Neuron (in vitro differentiated cells): ENCODE measurements around the gene FCHO1.
"Not testable (repeated sequence)": the region's sequence is repeated elsewhere in the genome, so short reads cannot be mapped to it uniquely, and the experiment has no call there.

Experiments
- H2AFZ ChIP-seq: one replicate; pipeline ENCODE4 v1.6.1; 2013; ENCODE audit warnings: low read depth, mild to moderate bottlenecking, inconsistent platforms, low read length, moderate library complexity
- H3K27me3 ChIP-seq: one replicate; pipeline ENCODE4 v1.6.1; 2013; ENCODE audit warnings: low read length; ENCODE audit not compliant: insufficient read depth
- H3K36me3 ChIP-seq: one replicate; pipeline ENCODE4 v1.6.1; 2013; ENCODE audit warnings: low read length; ENCODE audit not compliant: insufficient read depth
- H3K4me1 ChIP-seq: one replicate; pipeline ENCODE4 v1.6.1; 2013; ENCODE audit warnings: low read length; ENCODE audit not compliant: insufficient read depth
- H3K4me3 ChIP-seq: 2 replicates; pipeline ENCODE4 v1.5.1; 2013; ENCODE audit warnings: mild to moderate bottlenecking, low read length, moderate library complexity
- H3K9me3 ChIP-seq: one replicate; pipeline ENCODE4 v1.6.1; 2013; ENCODE audit warnings: low read length

Gene FCHO1

DNA sequence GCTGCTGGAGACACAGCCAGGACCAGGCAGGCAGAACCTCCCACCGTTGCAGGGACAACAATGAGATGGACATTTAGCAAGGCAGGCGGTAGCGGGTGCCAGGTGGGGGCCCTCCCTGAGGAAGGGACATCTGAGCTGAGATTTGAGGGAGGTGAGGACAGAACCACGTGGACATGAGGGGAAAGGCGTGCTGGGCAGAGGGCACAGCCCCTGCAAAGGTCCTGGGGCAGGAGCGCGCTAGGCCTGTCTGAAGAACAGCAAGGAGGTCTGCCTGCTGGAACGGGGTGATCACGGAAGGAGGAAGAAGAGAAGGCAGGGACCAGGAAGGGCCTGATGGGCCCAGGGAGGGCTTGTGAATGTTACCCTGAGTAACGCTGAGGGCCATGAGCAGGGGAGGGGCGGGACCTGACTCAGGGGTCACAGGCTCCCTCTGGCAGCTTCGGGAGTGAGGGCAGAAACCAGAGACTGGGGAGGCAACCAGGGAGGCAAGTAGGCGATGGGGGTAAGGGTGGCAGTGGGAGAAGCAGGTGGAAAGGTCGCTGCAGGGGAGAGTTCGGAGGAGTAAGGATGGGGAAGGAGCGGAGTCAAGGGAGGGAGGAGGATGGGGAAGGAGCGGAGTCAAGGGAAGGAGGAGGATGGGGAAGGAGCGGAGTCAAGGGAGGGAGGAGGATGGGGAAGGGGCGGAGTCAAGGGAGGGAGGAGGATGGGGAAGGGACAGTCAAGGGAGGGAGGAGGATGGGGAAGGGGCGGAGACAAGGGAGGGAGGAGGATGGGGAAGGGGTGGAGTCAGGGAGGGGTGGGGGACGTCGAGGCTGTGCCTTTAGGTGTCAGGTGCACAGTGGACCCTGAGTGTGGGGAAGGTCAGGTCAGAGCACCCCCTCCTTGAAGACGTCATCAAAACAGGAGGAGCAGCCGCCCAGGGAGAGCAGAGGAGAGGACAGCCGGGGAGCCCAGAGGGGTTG, 28.0 kb downstream of the FCHO1 start:
- H3K27me3 ChIP-seq = no peaks in the 10 kb centered on the region
- H2AFZ ChIP-seq = no peak overlapping the region
- no peaks in the 10 kb centered on the region for H3K4me1 ChIP-seq
- H3K9me3 ChIP-seq = no peaks in the 10 kb centered on the region
- H3K36me3 ChIP-seq = no peaks in the 10 kb centered on the region
- H3K4me3 ChIP-seq = no peak overlapping the region

DNA sequence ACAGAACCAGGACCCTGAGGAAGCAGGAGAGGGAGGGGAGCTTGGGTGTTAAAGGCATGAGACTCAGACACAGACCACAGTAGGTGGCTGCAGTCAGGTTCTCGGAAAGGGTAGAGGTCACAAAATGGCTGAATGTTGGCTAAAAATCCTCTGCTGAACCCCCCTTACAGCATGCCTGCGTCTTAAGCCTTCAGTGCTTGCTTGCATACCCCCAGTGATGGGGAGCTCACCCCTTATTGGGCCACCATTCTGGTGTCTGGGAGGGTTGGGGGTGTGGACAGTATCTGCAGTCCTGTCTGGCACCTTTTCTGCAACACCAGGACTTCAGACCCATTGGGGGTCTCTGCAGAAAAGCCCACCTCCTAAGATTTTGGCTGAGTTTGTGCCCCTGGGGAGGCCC, 29.5 kb downstream of the FCHO1 start:
- Histone ChIP-seq H3K9me3 (no peaks in the 10 kb centered on the region), H2AFZ (no peak overlapping the region), H3K36me3 (no peaks in the 10 kb centered on the region), H3K27me3 (no peaks in the 10 kb centered on the region), H3K4me3 (no peak overlapping the region), H3K4me1 (no peaks in the 10 kb centered on the region)

GRCh38 chr19:17783721-17784120, 32.4 kb downstream of the FCHO1 start:
- H3K4me3 ChIP-seq, H3K36me3 ChIP-seq, H3K27me3 ChIP-seq, H3K4me1 ChIP-seq, H3K9me3 ChIP-seq, H2AFZ ChIP-seq: not testable (repeated sequence)

- Histone ChIP-seq H3K4me1 (no peaks in the 10 kb centered on the region), H3K9me3 (no peaks in the 10 kb centered on the region), H3K27me3 (no peaks in the 10 kb centered on the region), H3K36me3 (no peaks in the 10 kb centered on the region), H3K4me3 (no peak overlapping the region), H2AFZ (no peak overlapping the region)
These were observed 33.1 kb downstream of the FCHO1 start for GRCh38 chr19:17784201-17785008.

DNA sequence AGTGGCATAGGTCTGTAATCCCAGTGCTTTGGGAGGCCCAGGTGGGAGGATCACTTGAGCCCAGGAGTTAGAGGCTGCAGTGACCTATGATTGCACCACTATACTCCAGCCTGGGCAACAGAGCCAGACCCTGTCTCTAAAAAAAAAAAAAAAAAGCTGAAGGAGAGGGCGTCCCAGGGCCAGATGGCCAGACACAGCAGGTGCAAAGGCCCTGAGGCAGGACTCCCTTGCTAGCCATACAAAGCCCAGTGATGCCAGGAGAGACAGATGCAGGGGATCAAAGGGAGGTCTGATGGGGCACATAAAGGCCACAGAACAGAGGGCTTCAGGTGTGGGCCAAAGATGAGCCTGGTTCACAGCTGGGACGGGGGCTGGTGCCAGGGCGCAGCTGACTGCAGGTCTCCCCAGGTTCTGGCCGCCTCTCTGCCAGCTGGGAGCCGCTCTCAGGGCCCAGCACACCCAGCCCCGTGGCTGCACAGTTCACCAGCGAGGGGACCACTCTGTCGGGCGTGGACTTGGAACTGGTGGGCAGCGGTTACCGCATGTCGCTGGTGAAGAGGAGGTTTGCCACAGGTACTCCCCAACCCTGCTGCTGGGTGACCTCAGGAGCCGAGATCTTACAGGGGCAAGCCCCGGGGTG, 36.1 kb downstream of the FCHO1 start:
- Histone ChIP-seq H3K36me3 (no peaks in the 10 kb centered on the region), H3K4me1 (peaks cover 7% of the 10 kb centered on the region), H3K4me3 (no peak overlapping the region), H2AFZ (no peak overlapping the region), H3K9me3 (no peaks in the 10 kb centered on the region), H3K27me3 (no peaks in the 10 kb centered on the region)

GRCh38 chr19:17788632-17789031, 37.4 kb downstream of the FCHO1 start:
- H3K9me3 ChIP-seq = no peaks in the 10 kb centered on the region
- H3K27me3 ChIP-seq = peaks cover 4% of the 10 kb centered on the region
- peaks cover 7% of the 10 kb centered on the region for H3K4me1 ChIP-seq
- H2AFZ ChIP-seq = no peak overlapping the region
- no peak overlapping the region for H3K4me3 ChIP-seq
- no peaks in the 10 kb centered on the region for H3K36me3 ChIP-seq

DNA sequence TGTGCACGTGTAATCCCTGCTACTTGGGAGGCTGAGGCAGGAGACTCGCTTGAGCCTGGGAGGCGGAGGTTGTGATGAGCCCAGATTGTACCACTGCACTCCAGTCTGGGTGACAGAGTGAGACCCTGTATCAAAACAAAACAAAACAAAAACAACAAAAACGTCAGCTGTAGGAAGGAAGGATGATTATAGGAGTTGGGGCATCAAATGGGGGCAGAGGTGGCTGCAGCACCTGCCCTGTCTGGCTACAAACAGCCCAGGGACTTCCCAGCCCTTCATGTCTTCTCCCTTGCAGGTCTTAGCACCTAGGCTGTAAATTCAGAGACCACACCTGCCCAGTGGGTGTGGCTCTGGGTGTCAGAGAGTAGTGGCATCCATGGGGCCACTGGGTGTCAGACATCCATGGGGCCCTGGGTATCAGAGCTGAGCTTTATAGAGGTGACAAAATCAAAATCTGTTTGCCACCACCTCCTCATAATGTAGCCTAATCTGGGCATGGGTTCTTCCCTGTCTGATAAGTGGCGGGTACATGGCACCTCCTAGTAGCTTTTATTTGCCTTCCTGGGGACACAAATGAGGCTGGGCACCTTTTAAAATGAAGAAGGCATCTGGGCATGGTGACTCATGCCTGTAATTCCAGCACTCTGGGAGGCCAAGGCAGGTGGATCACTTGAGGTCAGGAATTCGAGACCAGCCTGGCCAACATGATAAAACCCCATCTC, 38.9 kb downstream of the FCHO1 start:
- Histone ChIP-seq H3K36me3 (no peaks in the 10 kb centered on the region), H3K4me3 (no peak overlapping the region)

GRCh38 chr19:17794412-17794730, 43.1 kb downstream of the FCHO1 start:
- H3K4me1 ChIP-seq = peaks cover 7% of the 10 kb centered on the region
- H3K36me3 ChIP-seq = no peaks in the 10 kb centered on the region
- H2AFZ ChIP-seq = no peak overlapping the region
- H3K4me3 ChIP-seq = no peak overlapping the region
- H3K27me3 ChIP-seq = peaks cover 48% of the 10 kb centered on the region
- no peaks in the 10 kb centered on the region for H3K9me3 ChIP-seq

More for the DNA sequence above, 38.9 kb downstream of the FCHO1 start:
- Histone ChIP-seq H3K4me1 (peaks cover 7% of the 10 kb centered on the region), H2AFZ (no peak overlapping the region), H3K9me3 (no peaks in the 10 kb centered on the region), H3K27me3 (peaks cover 20% of the 10 kb centered on the region)

DNA sequence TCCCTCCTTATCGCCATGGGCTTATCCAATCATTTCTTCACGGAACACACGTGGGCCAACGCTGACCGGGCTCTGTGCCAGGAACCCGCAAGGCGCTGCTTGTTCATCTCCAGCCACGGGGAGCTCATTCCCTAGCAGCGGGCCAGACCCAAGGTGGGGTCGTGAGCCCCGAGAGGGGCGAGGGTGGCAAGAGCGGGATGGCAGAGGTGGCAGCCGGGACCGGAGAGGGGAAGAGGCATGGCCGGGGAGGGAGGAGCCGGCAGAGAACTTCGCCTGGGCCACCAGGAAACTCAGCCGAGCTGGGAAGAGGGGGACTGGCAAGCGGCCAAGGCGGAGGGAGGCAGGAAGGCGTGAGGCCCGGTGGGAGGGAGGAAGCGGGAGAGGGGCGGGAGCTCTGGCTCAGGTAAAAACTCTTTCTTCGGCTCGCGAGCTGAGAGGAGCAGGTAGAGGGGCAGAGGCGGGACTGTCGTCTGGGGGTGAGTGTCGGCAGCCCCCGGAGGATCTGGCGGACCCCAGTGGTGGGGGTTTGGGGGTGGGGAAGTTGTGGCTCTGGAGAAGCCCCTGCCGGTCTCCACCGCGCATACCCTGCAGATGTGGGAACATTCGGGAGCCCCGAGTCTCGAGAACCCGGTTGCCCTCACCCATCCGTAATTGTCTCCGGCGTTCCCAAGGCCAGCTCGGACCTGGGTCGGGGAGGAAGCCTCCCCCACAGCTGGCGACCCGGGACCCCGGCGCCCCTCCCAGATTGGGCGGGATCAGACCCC, 43.6 kb downstream of the FCHO1 start, which contains the start of gene B3GNT3:
Gene B3GNT3 (plus strand): TSS at position 408 of the 764 bp plus-strand sequence. CDS start 12,670 bp downstream, outside the sequence.
- H3K4me1 ChIP-seq = peaks cover 7% of the 10 kb centered on the region
- H2AFZ ChIP-seq = no peak within 1 kb of the TSS
- H3K9me3 ChIP-seq = no peaks in the 10 kb centered on the region
- peaks cover 48% of the 10 kb centered on the region for H3K27me3 ChIP-seq
- H3K36me3 ChIP-seq = no peaks in the 10 kb centered on the region
- H3K4me3 ChIP-seq = no peak within 1 kb of the TSS

- H2AFZ ChIP-seq = no peak overlapping the region
- H3K9me3 ChIP-seq = no peaks in the 10 kb centered on the region
- peaks cover 48% of the 10 kb centered on the region for H3K27me3 ChIP-seq
- peaks cover 7% of the 10 kb centered on the region for H3K4me1 ChIP-seq
- H3K36me3 ChIP-seq = no peaks in the 10 kb centered on the region
- H3K4me3 ChIP-seq = no peak overlapping the region
These were observed 44.2 kb downstream of the FCHO1 start for GRCh38 chr19:17795495-17795856.

DNA sequence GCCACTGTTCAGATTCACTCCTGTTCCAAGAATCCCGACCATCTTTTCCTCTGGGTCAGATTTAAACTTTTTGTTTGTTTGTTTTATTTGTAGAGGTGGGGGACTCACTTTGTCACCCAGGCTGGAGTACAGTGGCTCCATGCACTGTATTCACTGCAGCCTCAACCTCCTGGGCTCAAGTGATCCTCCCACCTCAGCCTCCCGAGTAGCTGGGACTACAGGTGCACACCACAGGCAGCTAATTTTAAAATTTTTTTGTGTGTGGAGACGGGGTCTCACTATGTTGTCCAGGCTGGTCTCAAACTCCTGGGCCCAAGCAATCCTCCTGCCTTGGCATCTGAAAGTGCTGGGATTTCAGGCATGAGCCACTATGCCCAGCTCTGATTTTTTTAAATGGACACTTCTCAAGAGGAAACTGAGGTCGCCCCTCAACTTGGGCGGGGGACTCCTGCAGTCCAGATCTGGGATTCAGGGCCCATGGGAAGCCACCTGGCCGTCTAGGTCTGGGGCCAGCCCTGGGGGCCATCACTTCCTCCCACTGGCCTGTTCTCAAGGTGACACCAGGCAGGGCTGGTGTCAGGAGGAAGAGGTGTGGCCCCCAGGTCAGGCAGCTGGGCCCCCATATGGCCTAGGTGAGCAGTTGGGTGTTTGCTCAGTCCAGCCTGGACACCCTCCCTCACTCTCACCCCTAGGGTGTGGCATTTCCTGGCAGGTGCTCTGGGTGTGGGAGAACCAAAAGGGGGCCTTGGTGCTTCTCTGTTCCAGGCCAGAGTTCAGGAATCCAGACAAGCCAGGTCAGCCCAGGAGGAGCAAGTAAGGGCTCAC, 44.9 kb downstream of the FCHO1 start:
- H2AFZ ChIP-seq = no peak overlapping the region
- H3K9me3 ChIP-seq = no peaks in the 10 kb centered on the region
- peaks cover 6% of the 10 kb centered on the region for H3K4me1 ChIP-seq
- H3K36me3 ChIP-seq = no peaks in the 10 kb centered on the region
- H3K27me3 ChIP-seq = peaks cover 48% of the 10 kb centered on the region
- H3K4me3 ChIP-seq = no peak overlapping the region
